Keratinocyte (primary cell): Measurements from ENCODE around the gene PRKX.
"Not testable (repeated sequence)": the region's sequence is repeated elsewhere in the genome, so short reads cannot be mapped to it uniquely, and the experiment has no call there.

ENCODE experiments used
- EZH2 ChIP-seq: IDR thresholded peaks from one replicate; pipeline ENCODE4 v1.6.1; 2012; ENCODE audit warnings: inconsistent platforms, mild to moderate bottlenecking, low read length, moderate library complexity
- TF ChIP-seq, protein P1 (sequence below), 3 experiments: IDR thresholded peaks in 1 of 3; conservative IDR thresholded peaks in 1 of 3; optimal IDR thresholded peaks in 1 of 3; 2 replicates in 2 of 3; 3 replicates in 1 of 3; pipeline versions ENCODE3 to v1.5.1; 2011; ENCODE audit warnings: low read length in 3 of 3, mild to moderate bottlenecking in 3 of 3, moderate library complexity in 2 of 3, control low read depth in 1 of 3, inconsistent platforms in 1 of 3; ENCODE audit not compliant: insufficient read depth in 2 of 3; ENCODE audit errors: extremely low read depth in 1 of 3

DNA sequence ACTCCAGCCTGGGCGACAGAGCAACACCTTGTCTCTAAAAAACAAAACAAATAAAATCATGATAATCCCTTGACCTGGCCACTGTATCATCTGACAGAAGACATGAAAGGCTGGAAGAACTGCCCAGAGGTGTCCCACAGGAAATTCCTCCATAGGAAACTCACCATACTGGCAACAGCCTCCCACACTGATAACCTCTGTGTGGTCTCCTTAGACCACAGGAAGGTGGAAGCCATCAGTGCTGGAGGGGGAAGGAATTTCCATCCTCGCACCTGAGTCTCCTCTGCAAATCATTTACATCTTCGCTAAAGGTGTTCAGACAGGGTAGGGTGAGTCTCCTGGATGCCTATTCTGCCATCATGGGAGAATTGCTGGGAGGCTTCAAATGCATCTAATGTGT, 10.2 kb downstream of the PRKX start:
- TF ChIP-seq, protein P1, sequence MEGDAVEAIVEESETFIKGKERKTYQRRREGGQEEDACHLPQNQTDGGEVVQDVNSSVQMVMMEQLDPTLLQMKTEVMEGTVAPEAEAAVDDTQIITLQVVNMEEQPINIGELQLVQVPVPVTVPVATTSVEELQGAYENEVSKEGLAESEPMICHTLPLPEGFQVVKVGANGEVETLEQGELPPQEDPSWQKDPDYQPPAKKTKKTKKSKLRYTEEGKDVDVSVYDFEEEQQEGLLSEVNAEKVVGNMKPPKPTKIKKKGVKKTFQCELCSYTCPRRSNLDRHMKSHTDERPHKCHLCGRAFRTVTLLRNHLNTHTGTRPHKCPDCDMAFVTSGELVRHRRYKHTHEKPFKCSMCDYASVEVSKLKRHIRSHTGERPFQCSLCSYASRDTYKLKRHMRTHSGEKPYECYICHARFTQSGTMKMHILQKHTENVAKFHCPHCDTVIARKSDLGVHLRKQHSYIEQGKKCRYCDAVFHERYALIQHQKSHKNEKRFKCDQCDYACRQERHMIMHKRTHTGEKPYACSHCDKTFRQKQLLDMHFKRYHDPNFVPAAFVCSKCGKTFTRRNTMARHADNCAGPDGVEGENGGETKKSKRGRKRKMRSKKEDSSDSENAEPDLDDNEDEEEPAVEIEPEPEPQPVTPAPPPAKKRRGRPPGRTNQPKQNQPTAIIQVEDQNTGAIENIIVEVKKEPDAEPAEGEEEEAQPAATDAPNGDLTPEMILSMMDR (optimal IDR thresholded peaks at IDR 0.05 in 1 of 3, IDR thresholded peaks at IDR 0.05 in 1 of 3, conservative IDR thresholded peaks at IDR 0.05 in 1 of 3; ENCODE audit: extremely low read depth in 1 of 3, insufficient read depth in 2 of 3, low read length in 3 of 3): not testable (repeated sequence)
- TF ChIP-seq EZH2: not testable (repeated sequence)
